ENCODE results near the gene EXOC4.

DNA sequence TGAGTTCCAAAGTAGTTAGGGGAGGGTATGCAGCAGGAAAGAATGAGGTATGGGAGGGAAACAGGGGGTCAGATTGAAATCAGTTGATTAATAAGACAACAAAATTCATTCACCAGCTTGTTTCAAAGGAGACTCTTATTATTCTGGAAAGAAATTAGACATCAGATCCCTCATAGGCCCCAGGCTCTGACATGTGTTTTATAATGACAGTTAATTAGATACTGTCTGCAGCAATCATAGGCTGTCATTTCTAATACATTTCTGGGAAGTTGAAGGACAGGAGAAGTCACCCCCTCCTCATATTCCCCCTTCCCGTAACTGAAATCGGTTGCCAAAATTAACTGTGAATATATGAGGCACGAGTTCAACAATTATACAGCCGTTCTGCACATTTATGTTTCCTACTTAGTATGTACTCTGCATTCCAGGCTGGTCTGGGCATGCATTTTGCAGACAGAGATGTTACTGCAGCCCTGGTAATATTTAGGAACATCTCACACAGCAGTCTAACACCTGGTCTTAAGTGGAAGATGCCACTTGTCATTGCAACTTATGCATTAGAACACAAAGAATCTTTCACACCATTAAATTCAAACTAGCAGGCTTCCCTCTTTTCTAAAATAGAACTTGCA lies 519.0 kb downstream of the EXOC4 start:
- TF ChIP-seq, protein P1, sequence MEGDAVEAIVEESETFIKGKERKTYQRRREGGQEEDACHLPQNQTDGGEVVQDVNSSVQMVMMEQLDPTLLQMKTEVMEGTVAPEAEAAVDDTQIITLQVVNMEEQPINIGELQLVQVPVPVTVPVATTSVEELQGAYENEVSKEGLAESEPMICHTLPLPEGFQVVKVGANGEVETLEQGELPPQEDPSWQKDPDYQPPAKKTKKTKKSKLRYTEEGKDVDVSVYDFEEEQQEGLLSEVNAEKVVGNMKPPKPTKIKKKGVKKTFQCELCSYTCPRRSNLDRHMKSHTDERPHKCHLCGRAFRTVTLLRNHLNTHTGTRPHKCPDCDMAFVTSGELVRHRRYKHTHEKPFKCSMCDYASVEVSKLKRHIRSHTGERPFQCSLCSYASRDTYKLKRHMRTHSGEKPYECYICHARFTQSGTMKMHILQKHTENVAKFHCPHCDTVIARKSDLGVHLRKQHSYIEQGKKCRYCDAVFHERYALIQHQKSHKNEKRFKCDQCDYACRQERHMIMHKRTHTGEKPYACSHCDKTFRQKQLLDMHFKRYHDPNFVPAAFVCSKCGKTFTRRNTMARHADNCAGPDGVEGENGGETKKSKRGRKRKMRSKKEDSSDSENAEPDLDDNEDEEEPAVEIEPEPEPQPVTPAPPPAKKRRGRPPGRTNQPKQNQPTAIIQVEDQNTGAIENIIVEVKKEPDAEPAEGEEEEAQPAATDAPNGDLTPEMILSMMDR (conservative IDR thresholded peaks at IDR 0.05; ENCODE audit: low read length), result no peak
- TF ChIP-seq EZH2phosphoT487 (IDR thresholded peaks at IDR 0.05; ENCODE audit: borderline replicate concordance), result no peak
